DMS79 (cell line): ENCODE measurements around the gene NCOR1.

Experiments used
- DNase-seq: peaks from one replicate; lab custom pipeline; 2025; lab: John Stamatoyannopoulos, UW

Gene NCOR1

GRCh38 chr17:16027708-16028584 lies 187.4 kb downstream of the NCOR1 start:
- DNase-seq, result no peak

DNA sequence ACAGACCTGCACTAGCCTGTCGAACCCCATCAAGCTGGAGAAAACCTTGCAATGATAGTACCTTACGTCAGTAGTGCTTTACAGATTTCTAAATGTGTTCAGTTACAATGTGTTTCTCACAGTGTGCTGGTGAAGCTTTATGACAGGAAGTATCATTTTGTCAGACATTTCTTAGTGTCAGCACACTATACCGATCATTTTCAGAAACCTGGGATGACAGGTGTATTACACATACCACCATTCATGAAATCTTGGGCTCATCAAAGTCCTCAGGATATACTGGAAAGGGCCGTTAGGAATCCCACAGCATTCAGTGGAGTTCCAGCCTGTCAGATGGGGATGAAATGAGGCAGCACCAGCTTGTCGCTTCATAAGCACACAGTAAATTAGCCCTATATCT lies 188.4 kb downstream of the NCOR1 start:
- no peak for DNase-seq

DNA sequence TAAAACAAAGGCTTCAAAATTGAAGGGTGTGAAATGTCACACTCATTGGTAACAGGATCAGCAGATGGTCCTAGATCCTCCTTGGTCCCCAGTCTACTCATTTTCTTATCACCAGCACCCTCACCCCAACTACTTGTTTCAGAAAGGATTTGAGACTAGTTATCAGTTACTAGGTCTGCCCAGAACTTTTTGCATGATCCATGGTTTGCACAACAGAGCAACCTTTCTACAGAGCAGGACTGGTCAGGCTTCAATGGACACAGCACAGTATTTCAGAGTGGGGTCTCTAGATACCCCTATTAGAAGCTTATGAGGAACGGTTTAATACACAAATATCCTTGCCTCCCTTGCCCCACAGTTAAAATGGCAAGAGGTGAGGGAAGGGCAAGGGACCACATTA lies 190.1 kb downstream of the NCOR1 start:
- no peak for DNase-seq

- DNase-seq, result no peak
These were observed 191.5 kb downstream of the NCOR1 start for GRCh38 chr17:16023881-16024280.

DNA sequence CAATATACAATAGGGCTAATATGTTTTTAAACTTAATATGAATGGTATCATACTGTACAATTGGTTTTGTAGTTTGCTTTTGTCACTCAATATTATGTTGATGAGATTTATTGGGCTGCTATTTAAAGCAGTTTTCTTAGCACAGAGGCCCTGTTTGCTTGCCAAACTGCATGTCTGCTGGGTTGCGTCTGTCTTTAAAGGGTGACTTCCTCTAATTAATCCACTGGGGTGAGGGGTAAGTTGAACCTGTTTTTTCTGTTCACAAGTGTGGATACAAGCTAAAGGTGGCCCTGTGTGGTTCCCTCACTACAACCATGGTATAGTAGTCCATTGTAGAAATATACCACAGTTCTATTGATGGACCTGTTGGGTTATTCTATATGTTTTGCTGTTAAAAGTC lies 196.0 kb downstream of the NCOR1 start:
- DNase-seq, result no peak

DNA sequence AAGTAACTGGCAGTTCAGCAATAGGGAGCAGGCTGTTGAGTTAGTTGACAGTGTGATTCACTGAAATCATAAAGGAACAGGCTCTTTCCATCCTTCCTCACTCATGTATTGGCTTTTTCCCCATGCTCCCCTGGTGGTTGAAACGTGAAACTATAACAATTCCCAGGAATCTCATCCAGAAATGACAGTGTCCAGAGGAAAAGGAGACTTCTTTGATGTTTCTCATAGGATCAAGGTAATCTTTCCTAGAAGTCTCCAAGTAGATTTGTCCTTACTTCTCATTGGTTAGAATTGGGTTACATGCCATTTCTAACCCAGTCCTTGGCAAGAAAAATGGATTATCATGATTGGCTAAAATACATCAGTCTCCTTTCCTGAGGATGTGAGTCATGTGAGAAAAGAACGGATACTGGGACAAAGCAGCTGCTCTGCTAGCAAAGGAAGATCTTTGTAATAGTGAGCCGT lies 201.4 kb downstream of the NCOR1 start:
- no peak for DNase-seq

DNA sequence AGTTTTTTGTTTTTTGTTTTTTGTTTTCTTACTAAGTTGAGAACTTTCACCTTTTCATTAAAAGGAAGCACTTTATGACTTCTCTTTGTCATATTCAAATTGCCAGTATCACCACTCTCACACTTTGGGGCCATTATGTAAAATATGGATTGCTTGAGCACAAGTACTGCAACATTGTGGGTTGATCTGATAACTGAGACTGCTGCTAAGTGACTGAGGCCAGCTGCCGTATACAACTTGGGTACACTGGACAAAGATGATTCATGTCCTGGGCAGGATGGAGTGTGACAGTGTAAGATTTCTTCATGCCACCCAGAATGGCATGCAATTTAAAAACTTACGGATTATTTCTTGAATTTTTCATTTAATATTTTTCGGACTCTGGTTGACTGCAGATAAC lies 207.9 kb downstream of the NCOR1 start:
- no peak for DNase-seq

- no peak for DNase-seq
These were observed 209.7 kb downstream of the NCOR1 start for GRCh38 chr17:16005636-16006035.

DNA sequence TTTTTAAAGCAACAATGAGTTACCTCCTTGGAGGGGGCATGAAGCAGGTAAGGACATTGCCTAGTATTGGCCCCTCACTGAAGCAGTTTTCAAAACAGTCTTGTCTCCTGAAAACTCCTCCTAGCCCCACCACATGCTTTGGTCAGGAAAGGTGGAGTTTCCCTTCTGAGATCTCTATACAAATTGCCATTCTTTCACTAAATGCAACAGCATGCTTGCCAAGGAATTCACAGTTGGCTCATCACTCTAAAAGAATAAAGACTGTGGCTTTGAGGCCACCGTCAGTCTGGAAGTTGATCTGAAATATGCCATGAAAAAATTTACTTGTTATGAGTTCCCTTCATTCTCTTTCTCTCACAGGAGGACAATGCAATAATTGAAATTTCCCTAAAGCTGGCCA lies 211.5 kb downstream of the NCOR1 start:
- DNase-seq, result no peak

- no peak for DNase-seq
These were observed 212.6 kb downstream of the NCOR1 start for GRCh38 chr17:16002708-16003260.

DNA sequence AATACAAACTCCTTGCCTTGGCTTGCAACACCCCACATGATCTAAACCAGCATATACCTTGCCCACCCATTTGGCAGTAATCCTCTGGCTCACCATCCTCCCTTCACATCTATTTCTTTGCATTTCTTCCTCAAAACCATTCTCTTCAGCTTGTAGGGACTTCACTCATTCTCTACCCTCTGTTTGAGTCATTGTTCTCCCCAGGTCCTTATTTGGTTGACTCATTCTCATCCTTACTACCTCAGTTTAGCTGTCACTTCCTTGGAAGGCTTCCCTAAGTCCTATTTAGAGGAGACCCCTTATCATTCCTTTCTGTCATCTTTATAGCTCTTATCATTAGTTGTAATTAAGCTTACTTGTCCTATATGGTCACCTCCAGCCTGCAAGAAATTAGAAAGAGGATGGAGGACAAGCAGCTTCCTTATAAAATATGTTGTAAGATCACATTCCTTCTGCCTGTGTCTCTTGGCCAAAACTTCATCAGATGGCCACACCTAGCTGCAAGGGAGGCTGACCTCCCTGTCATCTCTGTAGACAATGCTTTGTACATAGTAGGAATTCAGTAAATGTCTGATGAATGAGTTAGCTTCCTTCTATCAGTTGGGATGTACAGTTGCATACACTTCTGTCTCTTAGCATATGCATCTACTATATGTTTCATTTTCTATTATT lies 214.0 kb downstream of the NCOR1 start:
- DNase-seq, result no peak

DNA sequence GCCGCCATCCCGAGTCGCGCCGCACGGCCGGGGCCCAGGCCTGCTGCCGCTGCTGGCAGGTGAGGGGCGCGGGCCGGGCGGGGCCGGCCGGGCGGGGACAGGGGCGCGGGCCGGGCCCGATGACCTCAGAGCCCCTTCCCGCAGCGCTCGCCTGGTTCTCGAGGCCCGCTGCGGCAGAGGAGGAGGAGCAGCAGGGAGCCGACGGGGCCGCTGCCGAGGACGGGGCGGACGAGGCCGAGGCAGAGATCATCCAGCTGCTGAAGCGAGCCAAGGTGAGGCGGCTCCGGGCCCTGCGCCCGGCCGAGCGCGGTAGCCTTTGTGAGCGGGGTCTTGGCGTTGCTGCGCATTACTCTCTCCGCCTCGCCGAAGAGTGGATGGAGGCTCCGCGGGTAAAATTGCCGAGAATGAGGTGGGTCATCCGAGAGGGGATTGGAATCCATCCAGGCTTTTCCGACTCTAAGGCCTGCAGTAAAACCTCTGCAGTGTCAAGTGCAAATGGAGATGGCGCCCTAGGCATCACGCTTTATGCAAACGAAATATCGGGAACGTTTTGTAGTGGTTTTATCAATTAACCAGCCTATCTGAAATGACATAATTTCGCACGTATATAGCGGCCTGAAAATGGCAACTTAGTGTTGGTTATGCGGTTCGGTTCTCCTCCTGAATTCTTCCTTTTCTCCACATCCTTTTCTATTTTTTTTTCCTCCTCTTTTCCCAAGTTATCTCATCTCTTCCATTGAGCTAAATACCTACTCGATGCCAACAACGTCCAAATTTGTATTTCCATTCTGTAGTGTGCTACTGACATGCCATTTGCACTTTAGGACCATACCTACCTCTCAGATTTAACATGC lies 215.1 kb downstream of the NCOR1 start:
- peak; percentile 6 for DNase-seq

GRCh38 chr17:15999141-15999973 lies 216.0 kb downstream of the NCOR1 start, which contains the start of the genes TTC19 and ZSWIM7:
Gene TTC19, plus strand, starts transcription at chr17:15999824. Its CDS starts 25 bp downstream, at chr17:15999849.
Gene ZSWIM7, minus strand, starts transcription at chr17:15999704. Its CDS starts 110 bp downstream, at chr17:15999594.
- DNase-seq, result peak; percentile 70

- no peak for DNase-seq
These were observed 217.2 kb downstream of the NCOR1 start for GRCh38 chr17:15998031-15998562.

- DNase-seq, result no peak
These were observed 219.0 kb downstream of the NCOR1 start for GRCh38 chr17:15996322-15996721.

- DNase-seq, result no peak
These were observed 233.4 kb downstream of the NCOR1 start for GRCh38 chr17:15981646-15982580.

GRCh38 chr17:15981208-15981607 lies 234.1 kb downstream of the NCOR1 start:
- DNase-seq, result no peak
